CD4-positive, alpha-beta T cell treated with Interleukin-17A for 4 hours (primary cell): ENCODE measurements around the gene DIMT1.

Experiments used
- DNase-seq: peaks from one replicate; pipeline ENCODE4 v3.0.0-alpha.2; 2020; ENCODE audit warnings: mixed read lengths

Gene DIMT1

GRCh38 chr5:62369039-62369438 is 34.7 kb downstream of the DIMT1 start:
- DNase-seq = no peak

DNA sequence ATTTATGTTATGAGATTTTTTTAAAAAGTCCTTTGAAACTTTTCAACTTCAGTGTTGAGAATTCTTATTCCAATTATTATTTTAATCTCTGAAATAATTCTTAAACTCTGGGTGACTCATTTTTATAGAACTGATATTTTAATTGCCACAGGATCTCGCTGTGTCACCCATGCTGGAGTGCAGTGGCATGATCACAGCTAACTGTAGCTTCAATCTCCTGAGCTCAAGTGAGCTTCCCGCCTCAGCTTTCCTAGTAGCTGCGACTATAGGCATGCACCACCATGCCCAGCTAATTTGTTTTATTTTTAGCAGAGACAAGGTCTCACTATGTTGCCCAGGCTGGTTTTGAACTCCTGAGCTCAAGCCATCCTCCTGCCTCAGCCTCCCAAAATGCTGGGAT is 41.0 kb downstream of the DIMT1 start:
- DNase-seq = no peak

DNA sequence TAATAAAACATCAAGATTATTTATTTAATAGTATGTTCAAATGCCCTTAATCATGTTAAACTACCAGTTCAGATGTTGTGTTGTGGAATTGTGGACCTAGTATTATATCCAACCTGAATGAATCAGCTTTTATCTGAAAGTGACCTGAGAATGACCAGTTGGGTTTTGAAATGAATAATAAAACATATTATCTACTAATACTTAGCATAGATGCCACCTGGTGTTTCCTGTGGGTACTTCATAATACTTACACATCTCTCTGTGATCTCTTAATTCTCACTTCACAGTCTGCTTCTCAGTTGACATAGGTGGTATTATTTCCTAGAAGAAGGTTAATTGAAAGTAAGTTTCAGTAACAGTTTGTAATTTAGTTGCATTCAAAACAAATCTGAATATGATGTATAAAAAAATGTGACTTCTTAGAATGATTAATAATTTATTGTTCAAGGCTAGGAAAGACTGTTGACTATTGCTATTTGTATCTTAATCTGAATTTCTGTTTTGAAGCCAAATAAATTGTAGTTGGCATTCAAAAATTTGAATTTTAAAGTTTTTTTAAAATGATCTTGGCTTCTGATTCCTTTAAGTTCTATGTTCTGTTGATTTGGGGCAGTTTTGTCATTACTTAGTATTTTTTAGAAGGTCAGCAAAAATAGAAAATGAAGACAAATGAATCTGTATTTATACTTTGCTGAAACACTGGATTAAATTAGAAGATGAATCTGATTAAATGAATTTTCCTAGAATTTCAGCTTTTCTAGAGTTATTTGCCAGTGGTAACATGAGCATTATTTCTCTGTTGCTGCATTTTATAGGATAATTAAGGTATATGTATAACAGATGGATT is 49.5 kb downstream of the DIMT1 start:
- DNase-seq = peak; percentile 41

- DNase-seq = no peak
Measured at GRCh38 chr5:62348723-62349481, 54.8 kb downstream of the DIMT1 start.

- DNase-seq = no peak
Measured at GRCh38 chr5:62347928-62348327, 55.8 kb downstream of the DIMT1 start.

GRCh38 chr5:62346748-62347147 is 57.0 kb downstream of the DIMT1 start:
- no peak for DNase-seq

- no peak for DNase-seq
Measured at GRCh38 chr5:62343428-62343827, 60.3 kb downstream of the DIMT1 start.

- no peak for DNase-seq
Measured at GRCh38 chr5:62342476-62342837, 61.2 kb downstream of the DIMT1 start.

DNA sequence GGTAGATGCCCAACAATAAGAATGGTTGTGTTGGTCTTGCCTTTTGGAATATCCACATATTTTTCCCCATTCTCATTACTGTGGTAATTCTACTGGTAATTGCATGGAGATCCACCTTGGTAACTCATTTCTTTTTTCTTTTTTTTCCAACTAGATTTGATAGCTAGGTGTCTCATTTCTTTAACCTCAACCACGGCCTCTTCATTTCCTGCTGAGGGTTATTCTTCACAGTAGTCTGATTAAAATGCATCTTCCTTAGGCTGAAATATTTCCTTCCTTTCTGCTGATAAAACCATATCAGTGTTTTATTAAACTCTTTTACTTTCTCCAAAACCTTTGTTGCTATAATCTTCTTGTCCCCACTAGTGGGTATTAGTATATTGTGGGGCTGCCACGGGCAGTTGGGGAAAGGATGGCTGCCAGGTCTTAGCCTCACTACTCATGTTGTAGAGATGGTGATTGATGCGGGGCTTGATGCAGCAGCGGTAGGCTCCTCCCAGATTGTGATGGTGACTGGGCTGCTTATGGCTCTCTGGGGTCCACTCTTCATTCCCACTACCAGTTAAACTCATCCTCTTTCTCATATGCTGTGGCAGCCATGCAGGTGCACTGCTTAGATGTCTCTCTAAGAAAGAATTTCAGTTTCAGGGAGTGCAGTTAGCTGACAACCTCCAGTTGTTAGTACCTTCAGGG is 61.8 kb downstream of the DIMT1 start:
- DNase-seq = peak; percentile 16

DNA sequence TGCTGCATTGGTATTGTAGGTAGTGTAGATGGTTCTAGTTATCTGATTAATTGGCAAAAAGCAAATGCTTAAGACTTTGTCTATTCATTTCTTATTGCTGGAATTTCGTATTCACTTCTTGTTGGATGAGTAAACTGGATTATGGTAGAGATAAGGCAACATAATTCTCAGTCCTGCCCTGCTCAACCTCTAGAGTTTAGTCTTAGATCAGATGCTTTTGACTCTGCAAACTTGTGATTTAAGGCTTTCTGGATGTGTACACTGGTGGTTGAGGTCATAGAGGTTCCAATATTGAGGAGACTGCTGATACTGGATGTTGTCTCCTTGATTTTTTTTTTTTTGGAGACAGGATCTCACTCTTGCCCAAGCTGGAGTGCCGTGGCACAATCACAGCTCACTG is 62.7 kb downstream of the DIMT1 start:
- DNase-seq = no peak

DNA sequence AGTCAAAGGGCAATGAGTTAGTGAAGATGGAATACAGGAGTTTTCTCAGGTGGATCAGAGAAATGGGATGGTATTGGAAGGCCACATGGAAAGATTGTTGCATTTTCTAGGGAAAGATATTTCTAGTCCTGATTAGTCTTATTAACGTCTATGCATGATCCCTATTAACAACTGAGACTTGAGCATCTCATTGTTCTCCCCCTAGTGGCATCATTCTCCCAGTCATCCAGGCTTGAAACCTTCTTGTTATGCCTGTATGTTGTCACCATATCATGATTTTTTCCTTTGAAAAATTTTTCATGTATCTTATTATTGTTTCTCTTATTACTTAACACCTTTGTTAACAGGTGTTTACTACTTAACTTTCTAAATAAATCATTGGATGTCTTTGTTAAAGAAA is 63.3 kb downstream of the DIMT1 start:
- DNase-seq = peak; percentile 23
